HCT116 (cell line): ENCODE results near the gene DNAAF1. TPM values are rescaled to one million over a fixed set of nuclear protein-coding genes. Genes with fewer than 3 reads are reported as not detected.

Source experiments
- ATAC-seq: fragments of 200-7000 bp; cut with Tn5 transposase; 2 replicates; pipeline ENCODE4 v1.9.1; 2020; ENCODE audit warnings: mild to moderate bottlenecking, moderate library complexity
- BruUV-seq: library from RNA; stranded (reverse); fragments of 400-500 nt; replicated peaks from 2 replicates; lab custom pipeline; 2021; lab: Mats Ljungman, UMichigan
- CTCF ChIA-PET: fragments of 300-600 bp; sonication (Branson Sonifier 250); formaldehyde crosslinking; loops from one replicate; lab custom pipeline; 2021; ENCODE audit warnings: antibody characterized with exemption; lab: Charles Lee
- POLR2A ChIA-PET: fragments of 300-600, 350-600 bp; sonication (Branson Sonifier 250); formaldehyde crosslinking; loops from one replicate; lab custom pipeline; 2021; ENCODE audit warnings: antibody characterized with exemption; lab: Charles Lee
- RAD21 ChIA-PET, 2 experiments: fragments of 300-600 bp; sonication (Branson Sonifier 250); formaldehyde crosslinking; loops; one replicate each; lab custom pipeline; 2023; ENCODE audit warnings: low total read pairs in 2 of 2; ENCODE audit not compliant: uncharacterized antibody in 2 of 2, unreplicated experiment in 2 of 2, low non-redundant PET in 1 of 2; lab: Charles Lee
- DNase-seq: peaks from one replicate; pipeline ENCODE4 v3.0.0-alpha.2; 2010; ENCODE audit warnings: low read depth, low spot score
- H2AFZ ChIP-seq: fragments of 200-600 bp; shearing (Covaris generic), sonication (generic); 2 replicates; pipeline ENCODE4 v1.6.1; 2017; ENCODE audit warnings: low read depth, mixed run types, mixed read lengths, antibody characterized with exemption, low read length; ENCODE audit not compliant: poor library complexity, severe bottlenecking
- H3K27ac ChIP-seq: 2 replicates; pipeline ENCODE4 v1.5.1; 2012; ENCODE audit warnings: low read depth, low read length
- H3K27me3 ChIP-seq: fragments of 200-600 bp; sonication (generic); 2 replicates; pipeline ENCODE4 v1.6.1; 2016; ENCODE audit warnings: mixed run types, low read length, mixed read lengths; ENCODE audit not compliant: insufficient read depth
- H3K36me3 ChIP-seq, 2 experiments: fragments of 200-500 bp in 1 of 2; fragments of 200-600 bp in 1 of 2; sonication (Bioruptor generic) in 1 of 2; sonication (generic) in 1 of 2; 2 replicates each; pipeline versions ENCODE4 v1.5.1 to v1.6.1; 2014 to 2016; ENCODE audit warnings: low read length in 2 of 2, inconsistent platforms in 1 of 2, mixed read lengths in 1 of 2, mixed run types in 1 of 2; ENCODE audit not compliant: insufficient read depth in 2 of 2, control insufficient read depth in 1 of 2
- H3K4me1 ChIP-seq, 2 experiments: fragments of 200-600 bp in 1 of 2; sonication (generic) in 1 of 2; 2 replicates each; pipeline versions ENCODE4 v1.5.1 to v1.6.1; 2012 to 2017; ENCODE audit warnings: low read length in 2 of 2, inconsistent platforms in 1 of 2, mild to moderate bottlenecking in 1 of 2, mixed read lengths in 1 of 2, mixed run types in 1 of 2, moderate library complexity in 1 of 2; ENCODE audit not compliant: insufficient read depth in 2 of 2, control insufficient read depth in 1 of 2
- H3K4me2 ChIP-seq: fragments of 200-600 bp; sonication (generic); 2 replicates; pipeline ENCODE4 v1.6.1; 2017; ENCODE audit warnings: mixed run types, low read length, mixed read lengths
- H3K4me3 ChIP-seq, 2 experiments: fragments of 200-600 bp in 1 of 2; sonication (generic) in 1 of 2; replicated peaks in 1 of 2; 2 replicates each; pipeline ENCODE4 v1.5.1; 2011 to 2016; ENCODE audit warnings: low read length in 2 of 2, control low read depth in 1 of 2, low read depth in 1 of 2, mild to moderate bottlenecking in 1 of 2, mixed read lengths in 1 of 2, mixed run types in 1 of 2
- H3K79me2 ChIP-seq: fragments of 200-600 bp; sonication (generic); 2 replicates; pipeline ENCODE4 v1.6.1; 2017; ENCODE audit warnings: mild to moderate bottlenecking, mixed run types, low read length, moderate library complexity, mixed read lengths; ENCODE audit not compliant: insufficient read depth
- H3K9ac ChIP-seq: fragments of 200-600 bp; sonication (generic); 2 replicates; pipeline ENCODE4 v1.6.1; 2016; ENCODE audit warnings: low read length, mixed read lengths
- H3K9me2 ChIP-seq: fragments of 200-600 bp; sonication (generic), shearing (Covaris generic); 2 replicates; pipeline ENCODE4 v1.6.1; 2017; ENCODE audit warnings: mixed run types, mild to moderate bottlenecking, moderate library complexity; ENCODE audit not compliant: insufficient read depth
- H3K9me3 ChIP-seq, 2 experiments: fragments of 200-500 bp in 1 of 2; fragments of 200-600 bp in 1 of 2; sonication (Bioruptor generic) in 1 of 2; sonication (generic) in 1 of 2; 2 replicates each; pipeline ENCODE4 v1.6.1; 2014 to 2017; ENCODE audit warnings: low read length in 2 of 2, mixed read lengths in 2 of 2, inconsistent platforms in 1 of 2, low read depth in 1 of 2, mild to moderate bottlenecking in 1 of 2, mixed run types in 1 of 2, moderate library complexity in 1 of 2; ENCODE audit not compliant: control insufficient read depth in 1 of 2, insufficient read depth in 1 of 2
- H4K20me1 ChIP-seq: fragments of 200-600 bp; sonication (generic), shearing (Covaris generic); 2 replicates; pipeline ENCODE4 v1.6.1; 2017; ENCODE audit warnings: mixed run types, mild to moderate bottlenecking, moderate library complexity; ENCODE audit not compliant: insufficient read depth
- CBX3 ChIP-seq: IDR thresholded peaks from 2 replicates; pipeline ENCODE4 v1.6.1; 2012; ENCODE audit warnings: low read depth
- EGR1 ChIP-seq: IDR thresholded peaks from 2 replicates; pipeline ENCODE4 v1.6.1; 2012; ENCODE audit warnings: low read depth
- ELF1 ChIP-seq: IDR thresholded peaks from 2 replicates; pipeline ENCODE4 v1.6.1; 2012; ENCODE audit warnings: low read depth, borderline replicate concordance
- JUND ChIP-seq: IDR thresholded peaks from 2 replicates; pipeline ENCODE4 v1.6.1; 2012
- POLR2AphosphoS5 ChIP-seq: IDR thresholded peaks from 2 replicates; pipeline ENCODE4 v1.6.1; 2011; ENCODE audit warnings: mild to moderate bottlenecking, low read depth, low read length, moderate library complexity
- RAD21 ChIP-seq: IDR thresholded peaks from 2 replicates; pipeline ENCODE4 v1.6.1; 2012; ENCODE audit warnings: low read depth, mild to moderate bottlenecking
- SIN3A ChIP-seq: IDR thresholded peaks from 2 replicates; pipeline ENCODE4 v1.6.1; 2012; ENCODE audit warnings: low read depth
- SP1 ChIP-seq: IDR thresholded peaks from 2 replicates; pipeline ENCODE4 v1.6.1; 2012; ENCODE audit warnings: low read depth
- SRF ChIP-seq: IDR thresholded peaks from 2 replicates; pipeline ENCODE4 v1.6.1; 2012; ENCODE audit warnings: low read depth
- TCF7L2 ChIP-seq: IDR thresholded peaks from 2 replicates; pipeline ENCODE4 v1.7.0; 2011; ENCODE audit warnings: borderline replicate concordance, inconsistent platforms; ENCODE audit not compliant: insufficient read depth, insufficient read length; ENCODE audit errors: extremely low read depth
- ZFX ChIP-seq: fragments of 450-650 bp; IDR thresholded peaks from 2 replicates; pipeline ENCODE4 v1.6.1; 2017
- intact Hi-C: fragments of 100-400 bp; cut with micrococcal nuclease; formaldehyde crosslinking; loops from 2 replicates; pipeline ENCODE4 v1.10.0; 2022
- total RNA-seq: library from RNA; stranded (reverse); gene quantifications from one replicate; pipeline ENCODE4 v1.2.1, GENCODE V29; 2021; ENCODE audit not compliant: unreplicated experiment
- TF ChIP-seq, protein P1 (sequence below), 3 experiments: fragments of 200-600 bp in 1 of 3; sonication (generic) in 1 of 3; IDR thresholded peaks in 2 of 3; conservative IDR thresholded peaks in 1 of 3; 2 replicates each; pipeline ENCODE4 v1.5.1; 2012 to 2017; ENCODE audit warnings: low read depth in 2 of 3, low read length in 2 of 3, antibody characterized with exemption in 1 of 3, borderline replicate concordance in 1 of 3, control low read depth in 1 of 3, mild to moderate bottlenecking in 1 of 3, mixed read lengths in 1 of 3, mixed run types in 1 of 3, moderate library complexity in 1 of 3; ENCODE audit not compliant: insufficient read depth in 1 of 3
- TF ChIP-seq, protein P2 (sequence below): IDR thresholded peaks from 2 replicates; pipeline ENCODE4 v1.6.1; 2012
- TF ChIP-seq, protein P3 (sequence below): IDR thresholded peaks from 2 replicates; pipeline ENCODE4 v1.6.1; 2012

DNAAF1 gene
- total RNA-seq, 1 experiment from 2014 or later: 0.30 TPM

DNA sequence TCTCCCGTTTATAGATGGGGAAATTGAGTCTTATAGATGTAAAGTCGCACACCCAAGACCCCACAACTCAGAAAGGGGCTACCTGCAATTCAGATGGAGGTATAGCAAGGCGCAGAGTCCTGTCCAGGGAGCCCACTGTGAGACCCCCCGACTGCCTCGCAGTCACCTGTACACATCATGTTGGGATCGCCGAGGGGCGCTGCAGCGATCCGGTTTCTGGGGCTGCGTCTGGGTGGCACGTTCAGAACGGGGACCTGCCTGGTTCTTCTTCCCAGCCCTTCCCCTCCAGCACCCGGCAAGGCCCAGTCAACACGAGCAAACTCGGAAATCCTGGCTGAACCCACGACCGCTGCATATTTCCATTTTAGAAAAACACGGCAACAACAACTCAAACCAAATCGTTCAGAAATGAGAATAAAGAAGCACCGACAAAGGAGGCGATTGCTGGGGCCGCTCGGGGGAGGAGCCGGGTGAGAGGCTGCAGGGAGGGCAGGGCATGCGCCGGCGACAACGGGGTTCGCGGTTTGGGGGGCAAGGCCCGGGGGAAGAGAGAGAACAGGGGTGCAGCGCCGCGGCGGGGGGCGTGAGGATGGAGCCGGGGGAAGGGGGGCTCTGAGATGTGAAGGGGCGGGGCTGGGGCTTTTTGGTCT is 774 bp upstream of the DNAAF1 start:
- H3K4me1 ChIP-seq: peaks cover 12 to 28% of the 10 kb centered on the region in 2 experiments
- H3K27me3 ChIP-seq: no peaks in the 10 kb centered on the region
- BruUV-seq: no TSS peak
- TF ChIP-seq SRF: no peak
- TF ChIP-seq, protein P1, sequence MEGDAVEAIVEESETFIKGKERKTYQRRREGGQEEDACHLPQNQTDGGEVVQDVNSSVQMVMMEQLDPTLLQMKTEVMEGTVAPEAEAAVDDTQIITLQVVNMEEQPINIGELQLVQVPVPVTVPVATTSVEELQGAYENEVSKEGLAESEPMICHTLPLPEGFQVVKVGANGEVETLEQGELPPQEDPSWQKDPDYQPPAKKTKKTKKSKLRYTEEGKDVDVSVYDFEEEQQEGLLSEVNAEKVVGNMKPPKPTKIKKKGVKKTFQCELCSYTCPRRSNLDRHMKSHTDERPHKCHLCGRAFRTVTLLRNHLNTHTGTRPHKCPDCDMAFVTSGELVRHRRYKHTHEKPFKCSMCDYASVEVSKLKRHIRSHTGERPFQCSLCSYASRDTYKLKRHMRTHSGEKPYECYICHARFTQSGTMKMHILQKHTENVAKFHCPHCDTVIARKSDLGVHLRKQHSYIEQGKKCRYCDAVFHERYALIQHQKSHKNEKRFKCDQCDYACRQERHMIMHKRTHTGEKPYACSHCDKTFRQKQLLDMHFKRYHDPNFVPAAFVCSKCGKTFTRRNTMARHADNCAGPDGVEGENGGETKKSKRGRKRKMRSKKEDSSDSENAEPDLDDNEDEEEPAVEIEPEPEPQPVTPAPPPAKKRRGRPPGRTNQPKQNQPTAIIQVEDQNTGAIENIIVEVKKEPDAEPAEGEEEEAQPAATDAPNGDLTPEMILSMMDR (IDR thresholded peaks at IDR 0.05 in 2 of 3, conservative IDR thresholded peaks at IDR 0.05 in 1 of 3; ENCODE audit: borderline replicate concordance in 1 of 3, insufficient read depth in 1 of 3, low read depth in 2 of 3, low read length in 2 of 3): peak in 2 of 3 experiments; percentile 19 to 45; a peak in 3 of 6 replicates
- peak; percentile 78 for TF ChIP-seq TCF7L2
- H2AFZ ChIP-seq: no peak overlapping the region
- intact Hi-C loops: loop anchor here (2.0 kb wide), 2 partner anchors 28 to 42 kb away; partner anchors contain the start of genes MBTPS1 and TAF1C
- no peaks in the 10 kb centered on the region for H3K9me2 ChIP-seq
- H3K9ac ChIP-seq: peak overlapping the region; percentile 78
- no peaks in the 10 kb centered on the region for H3K36me3 ChIP-seq
- ChIA-PET RAD21 (no interaction called here), CTCF (interaction anchor here (0.7 to 1.2 kb wide), 2 partner anchors 28 to 42 kb away, joined by 3 to 4 read pairs; partner anchors contain the start of genes MBTPS1 and TAF1C), POLR2A (no interaction called here)
- H3K9me3 ChIP-seq: no peaks in the 10 kb centered on the region
- H3K4me2 ChIP-seq: peak overlapping the region; percentile 83
- peak overlapping the region; percentile 46 for H3K27ac ChIP-seq
- peaks cover 38% of the 10 kb centered on the region for H3K79me2 ChIP-seq
- ATAC-seq: peak; percentile 46
- H3K4me3 ChIP-seq: peak overlapping the region; percentile 66 to 93
- H4K20me1 ChIP-seq: no peaks in the 10 kb centered on the region
- DNase-seq: no peak

DNA sequence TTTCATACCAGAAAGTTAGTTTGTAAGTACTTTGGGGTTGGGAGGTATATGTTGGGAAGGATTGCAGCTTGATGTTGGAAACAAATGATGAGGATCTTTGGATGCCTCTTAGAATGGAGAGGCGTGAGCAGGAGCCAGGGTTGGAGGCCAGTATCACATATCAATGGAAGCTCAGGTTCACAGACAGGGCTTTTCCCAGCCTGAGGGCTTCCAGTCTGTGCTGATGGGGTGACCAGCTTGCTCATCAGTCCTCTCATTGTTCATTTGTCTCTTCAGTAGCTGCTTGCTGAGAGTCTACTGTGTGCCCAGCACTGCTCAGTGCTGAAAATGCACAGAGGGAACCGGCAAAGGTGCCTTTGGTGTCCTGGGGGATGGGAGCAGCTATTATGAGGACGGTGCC is 5.8 kb downstream of the DNAAF1 start:
- CTCF ChIA-PET: no interaction called here
- no peak for TF ChIP-seq SIN3A
- no peak for TF ChIP-seq CBX3
- TF ChIP-seq EGR1: no peak
- TF ChIP-seq SP1: no peak
- TF ChIP-seq RAD21: no peak
- no peak for TF ChIP-seq ZFX
- TF ChIP-seq, protein P2, sequence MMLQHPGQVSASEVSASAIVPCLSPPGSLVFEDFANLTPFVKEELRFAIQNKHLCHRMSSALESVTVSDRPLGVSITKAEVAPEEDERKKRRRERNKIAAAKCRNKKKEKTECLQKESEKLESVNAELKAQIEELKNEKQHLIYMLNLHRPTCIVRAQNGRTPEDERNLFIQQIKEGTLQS: no peak
- TF ChIP-seq ELF1: no peak
- TF ChIP-seq JUND: no peak
- TF ChIP-seq, protein P3, sequence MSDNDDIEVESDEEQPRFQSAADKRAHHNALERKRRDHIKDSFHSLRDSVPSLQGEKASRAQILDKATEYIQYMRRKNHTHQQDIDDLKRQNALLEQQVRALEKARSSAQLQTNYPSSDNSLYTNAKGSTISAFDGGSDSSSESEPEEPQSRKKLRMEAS: no peak
- no peak for TF ChIP-seq POLR2AphosphoS5
- TF ChIP-seq, protein P1 (IDR thresholded peaks at IDR 0.05 in 2 of 3, conservative IDR thresholded peaks at IDR 0.05 in 1 of 3; ENCODE audit: borderline replicate concordance in 1 of 3, insufficient read depth in 1 of 3, low read depth in 2 of 3, low read length in 2 of 3): no peak
- no peak for TF ChIP-seq SRF

More for the DNA sequence above, 5.8 kb downstream of the DNAAF1 start:
- H3K4me2 ChIP-seq: no peak overlapping the region
- POLR2A ChIA-PET: no interaction called here
- no peaks in the 10 kb centered on the region for H3K79me2 ChIP-seq
- no peak overlapping the region for H2AFZ ChIP-seq
- H3K27me3 ChIP-seq: no peaks in the 10 kb centered on the region
- intact Hi-C loops: no loop called here
- no TSS peak for BruUV-seq
- no peaks in the 10 kb centered on the region for H3K36me3 ChIP-seq
- H3K9ac ChIP-seq: no peak overlapping the region
- RAD21 ChIA-PET: no interaction called here
- DNase-seq (no peak), ATAC-seq (no peak)
- H3K9me2 ChIP-seq: no peaks in the 10 kb centered on the region
- no peaks in the 10 kb centered on the region; a peak in 1 of 4 replicates for H3K9me3 ChIP-seq
- H3K4me3 ChIP-seq: no peak overlapping the region
- peaks cover 0 to 5% of the 10 kb centered on the region in 2 experiments; a peak in 2 of 4 replicates for H3K4me1 ChIP-seq
- H3K27ac ChIP-seq: no peak overlapping the region
- H4K20me1 ChIP-seq: no peaks in the 10 kb centered on the region
